HFFc6 (cell line): ENCODE results near the gene FOXP1. TPM values are rescaled to one million over a fixed set of nuclear protein-coding genes. Genes with fewer than 3 reads are reported as not detected.

Source experiments
- DNase-seq: peaks from one replicate; pipeline ENCODE4 v3.0.0-alpha.2; 2018
- H3K27ac Mint-ChIP-seq: 2 replicates; pipeline ENCODE4 v1.8.0; 2020; ENCODE audit warnings: mild to moderate bottlenecking, mixed read lengths
- H3K27me3 Mint-ChIP-seq: 2 replicates; pipeline ENCODE4 v1.8.0; 2021; ENCODE audit warnings: mild to moderate bottlenecking, moderate library complexity, mixed read lengths; ENCODE audit not compliant: insufficient read depth
- H3K36me3 Mint-ChIP-seq: 2 replicates; pipeline ENCODE4 v1.8.0; 2021; ENCODE audit warnings: low read depth, mixed read lengths
- H3K4me1 Mint-ChIP-seq: 2 replicates; pipeline ENCODE4 v1.8.0; 2020; ENCODE audit warnings: low read depth, mixed read lengths
- H3K4me3 Mint-ChIP-seq: 2 replicates; pipeline ENCODE4 v1.8.0; 2020; ENCODE audit warnings: mild to moderate bottlenecking, moderate library complexity, mixed read lengths
- H3K9me3 Mint-ChIP-seq: 2 replicates; pipeline ENCODE4 v1.8.0; 2020; ENCODE audit warnings: mild to moderate bottlenecking, mixed read lengths
- CTCF ChIP-seq: fragments of 200-600 bp; sonication (generic); IDR thresholded peaks from 2 replicates; pipeline ENCODE4 v1.5.0; 2021; ENCODE audit warnings: antibody characterized with exemption, mild to moderate bottlenecking
- total RNA-seq, 6 experiments: library from RNA; stranded (reverse); fragmentation: NEBNext Ultra II Directional; extraction: Animal tissue kit (Norgen Biotek cat#: 25700); gene quantifications; 2 replicates in 1 of 6; 3 replicates in 5 of 6; pipeline ENCODE4 v1.2.3, GENCODE V29; 2021

The FOXP1 gene
- total RNA-seq, 6 experiments from 2014 or later, result 32.2 to 59.3 (median 52.0) TPM

GRCh38 chr3:71064291-71064955, 519.1 kb downstream of the FOXP1 start:
- H3K36me3 Mint-ChIP-seq, result peaks cover 19% of the 10 kb centered on the region
- no peaks in the 10 kb centered on the region for H3K9me3 Mint-ChIP-seq
- H3K4me3 Mint-ChIP-seq, result no peak overlapping the region
- H3K27me3 Mint-ChIP-seq, result no peaks in the 10 kb centered on the region; the same call in 1 of the 2 replicates
- peaks cover 21% of the 10 kb centered on the region for H3K4me1 Mint-ChIP-seq
- no peak overlapping the region for H3K27ac Mint-ChIP-seq
- no peak for TF ChIP-seq CTCF
- no peak for DNase-seq

GRCh38 chr3:71063773-71064290, 519.7 kb downstream of the FOXP1 start:
- DNase-seq, result no peak
- Mint-ChIP-seq H3K27ac (no peak overlapping the region), H3K27me3 (no peaks in the 10 kb centered on the region), H3K9me3 (no peaks in the 10 kb centered on the region), H3K4me3 (no peak overlapping the region), H3K4me1 (peaks cover 21% of the 10 kb centered on the region), H3K36me3 (peaks cover 19% of the 10 kb centered on the region)
- TF ChIP-seq CTCF, result no peak

- TF ChIP-seq CTCF, result no peak
- Mint-ChIP-seq H3K36me3 (peaks cover 19% of the 10 kb centered on the region), H3K9me3 (no peaks in the 10 kb centered on the region), H3K4me1 (peaks cover 21% of the 10 kb centered on the region), H3K4me3 (no peak overlapping the region), H3K27ac (no peak overlapping the region), H3K27me3 (no peaks in the 10 kb centered on the region)
- DNase-seq, result no peak
These were observed 520.4 kb downstream of the FOXP1 start for GRCh38 chr3:71062952-71063772.

GRCh38 chr3:71062037-71062932, 521.2 kb downstream of the FOXP1 start:
- Mint-ChIP-seq H3K27me3 (no peaks in the 10 kb centered on the region), H3K9me3 (no peaks in the 10 kb centered on the region), H3K36me3 (peaks cover 19% of the 10 kb centered on the region), H3K27ac (no peak overlapping the region), H3K4me1 (peaks cover 19% of the 10 kb centered on the region), H3K4me3 (peak overlapping the region; percentile 63; the same call in 1 of the 2 replicates)
- TF ChIP-seq CTCF, result no peak
- no peak for DNase-seq

GRCh38 chr3:71061581-71061980, 521.9 kb downstream of the FOXP1 start:
- peaks cover 19% of the 10 kb centered on the region for H3K36me3 Mint-ChIP-seq
- DNase-seq, result no peak
- TF ChIP-seq CTCF, result no peak
- H3K27me3 Mint-ChIP-seq, result no peaks in the 10 kb centered on the region
- H3K4me3 Mint-ChIP-seq, result 0 out of 2 replicates have a peak overlapping the region, but pooled peaks have one; percentile 63
- H3K4me1 Mint-ChIP-seq, result peaks cover 12% of the 10 kb centered on the region
- no peak overlapping the region for H3K27ac Mint-ChIP-seq
- no peaks in the 10 kb centered on the region for H3K9me3 Mint-ChIP-seq
